AG09309 (cell line): ENCODE data around the gene SH2D6.

ENCODE experiments used
- DNase-seq: peaks from one replicate; pipeline ENCODE4 v3.0.0-alpha.2; 2010; ENCODE audit warnings: low read depth
- H3K4me3 ChIP-seq: 2 replicates; pipeline ENCODE4 v1.5.1; 2011; ENCODE audit warnings: mild to moderate bottlenecking, low read depth, low read length, moderate library complexity; ENCODE audit not compliant: control insufficient read depth
- CTCF ChIP-seq: IDR thresholded peaks from 2 replicates; pipeline ENCODE4 v1.5.1; 2011; ENCODE audit warnings: mild to moderate bottlenecking, low read depth, low read length, inconsistent platforms; ENCODE audit not compliant: insufficient read depth, control insufficient read depth; ENCODE audit errors: missing control alignments

Gene SH2D6

GRCh38 chr2:85468704-85469349 is 50.3 kb downstream of the SH2D6 start:
- no peak for TF ChIP-seq CTCF
- no peak for DNase-seq
- H3K4me3 ChIP-seq = no peak overlapping the region

GRCh38 chr2:85470850-85471800 is 52.6 kb downstream of the SH2D6 start:
- H3K4me3 ChIP-seq = no peak overlapping the region
- no peak for DNase-seq
- TF ChIP-seq CTCF = no peak

- no peak overlapping the region for H3K4me3 ChIP-seq
- no peak for DNase-seq
- TF ChIP-seq CTCF = no peak
Measured at GRCh38 chr2:85472261-85472660, 53.7 kb downstream of the SH2D6 start.

GRCh38 chr2:85475799-85476490 is 57.4 kb downstream of the SH2D6 start:
- TF ChIP-seq CTCF = no peak
- no peak for DNase-seq
- H3K4me3 ChIP-seq = no peak overlapping the region

GRCh38 chr2:85476624-85477023 is 58.1 kb downstream of the SH2D6 start:
- H3K4me3 ChIP-seq = no peak overlapping the region
- no peak for TF ChIP-seq CTCF
- no peak for DNase-seq

GRCh38 chr2:85477884-85478283 is 59.4 kb downstream of the SH2D6 start:
- H3K4me3 ChIP-seq = no peak overlapping the region
- TF ChIP-seq CTCF = no peak
- no peak for DNase-seq
